Activated T-helper 17 cell treated with anti-CD3 and anti-CD28 coated beads, Interleukin-2, amount 50 U/mL, for 72 hours (primary cell): ENCODE data around the gene ZNF532. TPM values are rescaled to one million over a fixed set of nuclear protein-coding genes. Genes with fewer than 3 reads are reported as not detected.

Source experiments
- ATAC-seq: fragments of 150-1000 bp; cut with Tn5 transposase; replicated peaks from 2 replicates; pipeline ENCODE4 v1.10.0; 2021; ENCODE audit warnings: mild to moderate bottlenecking, moderate library complexity
- H3K27ac Mint-ChIP-seq: one replicate; pipeline ENCODE4 v1.8.0; 2022; ENCODE audit warnings: mixed read lengths
- H3K27me3 Mint-ChIP-seq: one replicate; pipeline ENCODE4 v1.8.0; 2022; ENCODE audit warnings: mixed read lengths
- H3K36me3 Mint-ChIP-seq: one replicate; pipeline ENCODE4 v1.8.0; 2022; ENCODE audit warnings: low read depth, mild to moderate bottlenecking, mixed read lengths
- H3K4me1 Mint-ChIP-seq: one replicate; pipeline ENCODE4 v1.8.0; 2022; ENCODE audit warnings: mixed read lengths
- H3K4me3 Mint-ChIP-seq: one replicate; pipeline ENCODE4 v1.8.0; 2022; ENCODE audit warnings: mild to moderate bottlenecking, mixed read lengths
- H3K9me3 Mint-ChIP-seq: one replicate; pipeline ENCODE4 v1.8.0; 2022; ENCODE audit warnings: mixed read lengths
- total RNA-seq, 2 donors: library from RNA; stranded (reverse); gene quantifications; one replicate each; pipeline ENCODE4 v1.2.3, GENCODE V29; 2022

Gene ZNF532
- total RNA-seq, 2 donors from 2014 or later, result 8.6 to 11.8 TPM

DNA sequence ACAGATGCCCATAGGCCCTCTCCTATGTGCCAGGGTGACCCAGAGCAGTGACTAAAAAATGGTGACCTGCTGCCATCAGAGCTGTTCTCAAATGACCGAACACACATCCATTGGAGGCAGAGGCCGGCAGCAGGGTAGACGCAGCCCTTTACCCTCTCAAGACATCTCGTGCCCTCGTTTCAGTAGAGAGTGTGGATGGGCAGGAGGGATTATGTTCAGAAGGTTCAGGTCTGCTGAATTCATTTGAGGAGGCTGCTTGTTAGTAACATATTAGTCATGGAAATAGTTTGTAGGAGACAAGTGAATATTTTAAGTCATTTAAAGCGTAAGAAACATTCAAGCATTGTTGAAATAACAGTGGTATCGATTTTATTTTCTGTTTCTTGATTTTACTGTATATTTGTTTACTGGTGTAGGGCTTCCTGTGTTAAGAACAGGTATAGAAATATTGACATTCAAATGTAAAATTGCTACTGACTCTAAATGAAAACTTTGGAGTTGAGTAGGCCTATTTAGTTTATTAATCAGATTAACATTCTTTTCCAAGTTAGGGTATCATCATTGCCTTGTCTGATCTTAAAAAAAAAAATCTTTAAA is 82.6 kb downstream of the ZNF532 start:
- peak overlapping the region; percentile 59 for H3K27ac Mint-ChIP-seq
- H3K4me1 Mint-ChIP-seq, result peaks cover 3% of the 10 kb centered on the region
- no peaks in the 10 kb centered on the region for H3K36me3 Mint-ChIP-seq
- peak; percentile 84 for ATAC-seq
- H3K9me3 Mint-ChIP-seq, result no peaks in the 10 kb centered on the region
- H3K27me3 Mint-ChIP-seq, result peaks cover 6% of the 10 kb centered on the region
- H3K4me3 Mint-ChIP-seq, result no peak overlapping the region

- Mint-ChIP-seq H3K9me3 (no peaks in the 10 kb centered on the region), H3K27me3 (peaks cover 6% of the 10 kb centered on the region), H3K27ac (no peak overlapping the region), H3K4me3 (no peak overlapping the region), H3K4me1 (peaks cover 3% of the 10 kb centered on the region), H3K36me3 (no peaks in the 10 kb centered on the region)
- no peak for ATAC-seq
Observed at GRCh38 chr18:58949031-58949430, 84.4 kb downstream of the ZNF532 start.

GRCh38 chr18:58951986-58952702 is 87.5 kb downstream of the ZNF532 start:
- no peak for ATAC-seq
- H3K27ac Mint-ChIP-seq, result no peak overlapping the region
- H3K36me3 Mint-ChIP-seq, result no peaks in the 10 kb centered on the region
- H3K27me3 Mint-ChIP-seq, result peaks cover 3% of the 10 kb centered on the region
- no peak overlapping the region for H3K4me3 Mint-ChIP-seq
- H3K4me1 Mint-ChIP-seq, result no peaks in the 10 kb centered on the region
- H3K9me3 Mint-ChIP-seq, result no peaks in the 10 kb centered on the region

GRCh38 chr18:58952858-58953257 is 88.2 kb downstream of the ZNF532 start:
- no peak overlapping the region for H3K4me3 Mint-ChIP-seq
- no peaks in the 10 kb centered on the region for H3K4me1 Mint-ChIP-seq
- no peaks in the 10 kb centered on the region for H3K36me3 Mint-ChIP-seq
- no peaks in the 10 kb centered on the region for H3K9me3 Mint-ChIP-seq
- H3K27ac Mint-ChIP-seq, result no peak overlapping the region
- H3K27me3 Mint-ChIP-seq, result peaks cover 3% of the 10 kb centered on the region
- ATAC-seq, result no peak

GRCh38 chr18:58953627-58954026 is 89.0 kb downstream of the ZNF532 start:
- Mint-ChIP-seq H3K4me1 (no peaks in the 10 kb centered on the region), H3K4me3 (no peak overlapping the region), H3K9me3 (no peaks in the 10 kb centered on the region), H3K36me3 (no peaks in the 10 kb centered on the region), H3K27ac (no peak overlapping the region), H3K27me3 (peaks cover 3% of the 10 kb centered on the region)
- ATAC-seq, result no peak

DNA sequence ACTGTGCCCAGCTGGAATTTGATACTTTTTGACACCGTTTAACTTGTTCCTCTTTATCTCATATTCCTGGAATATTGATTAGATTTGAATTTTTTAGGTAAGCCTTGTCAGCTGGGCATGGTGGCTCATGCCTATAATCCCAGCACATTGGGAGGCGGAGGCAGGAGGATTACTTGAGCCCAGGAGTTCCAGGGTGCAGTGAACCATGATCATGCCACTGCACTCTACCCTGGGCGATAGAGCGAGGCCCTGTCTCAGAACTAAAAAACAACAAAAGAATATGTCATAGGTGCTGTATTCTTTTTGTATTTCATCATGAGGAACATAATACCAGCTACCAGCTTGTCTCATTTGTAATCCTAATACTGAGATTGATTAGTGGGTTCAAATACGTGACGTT is 90.3 kb downstream of the ZNF532 start:
- no peak overlapping the region for H3K4me3 Mint-ChIP-seq
- no peak overlapping the region for H3K27ac Mint-ChIP-seq
- no peaks in the 10 kb centered on the region for H3K9me3 Mint-ChIP-seq
- no peaks in the 10 kb centered on the region for H3K36me3 Mint-ChIP-seq
- no peak for ATAC-seq
- H3K27me3 Mint-ChIP-seq, result no peaks in the 10 kb centered on the region
- H3K4me1 Mint-ChIP-seq, result no peaks in the 10 kb centered on the region

DNA sequence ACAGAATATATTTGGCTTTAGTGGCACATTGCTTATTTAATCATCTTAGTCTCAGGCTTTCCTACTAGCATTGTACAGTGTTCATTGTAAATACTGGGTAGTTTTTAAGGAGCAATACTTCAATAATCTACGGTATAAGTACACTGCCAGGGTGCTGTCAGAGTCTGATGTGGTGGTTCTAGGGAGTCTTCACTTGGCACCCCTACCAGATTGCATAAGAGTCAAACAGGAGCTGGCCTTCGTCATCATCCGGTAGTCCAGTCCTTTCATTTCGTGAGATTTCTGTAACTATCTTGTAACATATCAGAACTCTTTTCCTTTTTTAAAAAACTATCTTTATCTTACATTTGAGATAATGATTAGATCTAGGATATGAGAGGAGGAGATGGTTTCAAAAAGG is 91.1 kb downstream of the ZNF532 start:
- ATAC-seq, result no peak
- Mint-ChIP-seq H3K4me1 (no peaks in the 10 kb centered on the region), H3K9me3 (no peaks in the 10 kb centered on the region), H3K27me3 (no peaks in the 10 kb centered on the region), H3K36me3 (no peaks in the 10 kb centered on the region), H3K4me3 (no peak overlapping the region), H3K27ac (no peak overlapping the region)

DNA sequence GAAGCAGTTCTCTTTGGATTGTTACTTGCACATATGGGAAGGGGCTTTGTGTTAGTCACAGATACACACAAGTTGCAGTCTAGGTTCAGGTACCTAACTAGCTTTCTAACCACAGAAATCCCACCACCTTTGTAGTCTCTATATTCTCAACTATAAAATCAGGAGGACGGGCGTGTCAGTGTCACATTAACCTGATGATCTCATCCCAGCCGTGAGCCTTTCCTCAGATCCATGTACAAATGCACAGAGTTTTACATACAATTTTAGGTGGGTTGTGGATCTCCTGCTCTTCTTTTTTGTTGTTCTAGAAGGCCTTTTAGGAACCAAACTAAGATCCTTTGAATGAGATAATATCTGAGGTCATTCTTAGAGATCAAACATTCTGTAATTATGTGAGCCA is 94.0 kb downstream of the ZNF532 start:
- H3K27me3 Mint-ChIP-seq, result peaks cover 4% of the 10 kb centered on the region
- no peaks in the 10 kb centered on the region for H3K9me3 Mint-ChIP-seq
- no peak for ATAC-seq
- no peak overlapping the region for H3K4me3 Mint-ChIP-seq
- peaks cover under 1% of the 10 kb centered on the region for H3K4me1 Mint-ChIP-seq
- H3K27ac Mint-ChIP-seq, result no peak overlapping the region
- no peaks in the 10 kb centered on the region for H3K36me3 Mint-ChIP-seq

DNA sequence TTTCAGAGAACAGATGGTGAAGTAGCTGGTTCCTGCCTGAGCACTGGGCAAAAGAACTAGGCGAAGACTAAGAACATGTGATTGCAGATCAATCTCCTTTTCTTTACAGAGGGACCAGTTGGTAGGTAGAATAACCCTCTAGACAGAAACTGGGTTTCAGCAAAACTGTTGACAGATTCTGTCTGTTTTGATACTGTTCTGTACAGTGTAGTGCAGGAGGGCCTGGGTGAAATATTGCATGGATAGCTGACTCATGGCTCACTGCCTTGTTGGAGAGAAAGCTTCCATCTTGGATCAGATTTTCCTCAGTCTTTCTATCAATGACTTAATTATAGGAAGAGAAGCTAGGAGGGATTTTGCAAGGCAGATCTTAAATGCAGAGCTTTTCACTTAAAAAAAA is 95.8 kb downstream of the ZNF532 start:
- Mint-ChIP-seq H3K27ac (no peak overlapping the region), H3K9me3 (no peaks in the 10 kb centered on the region)

GRCh38 chr18:58960946-58961722 is 96.5 kb downstream of the ZNF532 start:
- no peak overlapping the region for H3K27ac Mint-ChIP-seq
- no peaks in the 10 kb centered on the region for H3K36me3 Mint-ChIP-seq
- no peak overlapping the region for H3K4me3 Mint-ChIP-seq
- H3K4me1 Mint-ChIP-seq, result peaks cover 5% of the 10 kb centered on the region
- H3K9me3 Mint-ChIP-seq, result no peaks in the 10 kb centered on the region
- H3K27me3 Mint-ChIP-seq, result peaks cover 7% of the 10 kb centered on the region
- peak; percentile 74 for ATAC-seq

More for the DNA sequence above, 95.8 kb downstream of the ZNF532 start:
- Mint-ChIP-seq H3K4me1 (peaks cover 5% of the 10 kb centered on the region), H3K36me3 (no peaks in the 10 kb centered on the region), H3K4me3 (no peak overlapping the region), H3K27me3 (peaks cover 7% of the 10 kb centered on the region)
- no peak for ATAC-seq

GRCh38 chr18:58962336-58962735 is 97.7 kb downstream of the ZNF532 start:
- H3K4me1 Mint-ChIP-seq, result peaks cover 5% of the 10 kb centered on the region
- H3K27ac Mint-ChIP-seq, result no peak overlapping the region
- H3K4me3 Mint-ChIP-seq, result no peak overlapping the region
- H3K36me3 Mint-ChIP-seq, result no peaks in the 10 kb centered on the region
- no peak for ATAC-seq
- peaks cover 7% of the 10 kb centered on the region for H3K27me3 Mint-ChIP-seq
- H3K9me3 Mint-ChIP-seq, result no peaks in the 10 kb centered on the region

DNA sequence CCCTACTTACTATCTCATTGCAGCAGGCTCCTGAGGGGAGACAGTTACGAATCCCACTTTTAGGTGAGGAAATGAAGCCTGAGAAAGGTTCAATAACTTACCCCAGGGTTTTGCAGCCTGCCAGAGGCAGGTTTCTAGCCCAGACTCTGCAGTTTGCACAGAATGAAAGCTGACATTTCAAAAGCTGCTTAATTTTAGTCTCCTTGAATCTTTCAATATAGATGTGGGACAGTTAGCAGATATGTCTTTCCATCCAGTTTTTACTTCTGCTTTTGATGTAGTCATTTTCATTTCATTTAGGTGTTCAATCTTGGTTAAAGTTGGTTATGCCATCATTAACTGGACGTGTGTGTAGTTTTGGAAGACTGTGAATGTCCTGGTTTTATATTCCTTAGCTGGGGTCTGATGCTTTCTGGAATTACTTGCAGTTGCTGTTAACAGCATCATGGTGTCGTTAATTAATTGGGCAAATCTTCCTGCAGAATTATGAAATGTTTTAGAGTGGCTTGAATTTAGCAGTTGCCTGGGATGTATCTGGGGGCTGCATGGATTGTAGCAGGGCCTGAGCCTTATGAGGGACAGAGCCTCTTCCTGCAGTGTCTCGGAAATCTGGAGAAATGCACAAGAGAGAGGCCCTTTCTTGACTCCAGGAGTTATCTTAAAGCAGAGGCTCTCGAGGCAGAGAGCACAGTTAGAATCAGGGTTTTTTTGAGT is 100.8 kb downstream of the ZNF532 start:
- H3K27ac Mint-ChIP-seq, result no peak overlapping the region
- no peaks in the 10 kb centered on the region for H3K9me3 Mint-ChIP-seq
- peaks cover 7% of the 10 kb centered on the region for H3K27me3 Mint-ChIP-seq
- H3K4me3 Mint-ChIP-seq, result no peak overlapping the region
- H3K36me3 Mint-ChIP-seq, result no peaks in the 10 kb centered on the region
- no peak for ATAC-seq
- peaks cover 5% of the 10 kb centered on the region for H3K4me1 Mint-ChIP-seq

- Mint-ChIP-seq H3K4me1 (peaks cover 5% of the 10 kb centered on the region), H3K36me3 (no peaks in the 10 kb centered on the region), H3K27ac (no peak overlapping the region), H3K27me3 (peaks cover 7% of the 10 kb centered on the region), H3K9me3 (no peaks in the 10 kb centered on the region), H3K4me3 (no peak overlapping the region)
- no peak for ATAC-seq
Observed at GRCh38 chr18:58966005-58966677, 101.5 kb downstream of the ZNF532 start.

GRCh38 chr18:58966704-58967103 is 102.0 kb downstream of the ZNF532 start:
- Mint-ChIP-seq H3K27me3 (peaks cover 3% of the 10 kb centered on the region), H3K9me3 (no peaks in the 10 kb centered on the region)

More at GRCh38 chr18:58966704-58967103, 102.0 kb downstream of the ZNF532 start:
- Mint-ChIP-seq H3K4me1 (peaks cover 5% of the 10 kb centered on the region), H3K4me3 (no peak overlapping the region), H3K27ac (no peak overlapping the region), H3K36me3 (no peaks in the 10 kb centered on the region)
- no peak for ATAC-seq
